GM19238 (cell line): Measurements from ENCODE around the gene TRAF4.
"Not testable (repeated sequence)": the region's sequence is repeated elsewhere in the genome, so short reads cannot be mapped to it uniquely, and the experiment has no call there.

ENCODE experiments used
- DNase-seq: peaks from one replicate; pipeline ENCODE4 v3.0.0; 2011; ENCODE audit warnings: low spot score; ENCODE audit not compliant: insufficient read length

The TRAF4 gene

DNA sequence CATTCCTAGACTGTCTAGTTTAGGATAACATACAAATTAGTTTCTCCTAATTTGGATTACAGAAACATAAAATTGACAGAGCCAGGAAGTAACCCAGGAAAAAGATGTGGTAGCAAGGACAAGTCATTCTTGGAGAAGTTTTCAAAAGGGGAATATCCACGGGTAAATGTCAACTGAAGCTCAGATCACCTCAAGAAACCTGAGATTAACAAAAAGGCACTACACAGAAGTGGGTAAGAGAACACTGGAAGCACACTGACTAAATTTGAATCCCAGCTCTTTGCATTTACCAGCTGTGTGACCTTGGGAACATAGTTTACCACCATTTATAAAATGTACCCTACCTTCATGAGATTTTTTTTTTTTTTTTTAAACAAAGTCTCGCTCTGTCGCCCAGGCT is 39.4 kb downstream of the TRAF4 start:
- no peak for DNase-seq

DNA sequence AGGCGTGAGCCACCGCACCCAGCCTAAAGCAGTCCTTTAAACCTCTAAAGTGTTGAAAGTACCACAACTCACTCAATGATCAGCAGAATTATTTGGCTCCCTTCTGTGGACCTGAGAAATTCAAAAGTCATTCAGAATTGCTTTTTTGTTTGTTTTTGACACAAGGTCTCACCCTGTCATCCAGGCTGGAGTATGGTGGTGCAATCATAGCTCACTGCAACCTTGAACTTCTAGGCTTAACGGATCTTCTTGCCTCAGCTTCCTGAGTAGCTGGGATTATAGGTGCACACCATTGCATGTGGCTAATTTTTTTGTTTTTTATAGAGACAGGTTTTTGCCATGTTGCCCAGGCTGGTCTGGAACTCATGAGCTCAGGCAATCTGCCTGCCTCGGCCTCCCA is 44.3 kb downstream of the TRAF4 start:
- DNase-seq: no peak

DNA sequence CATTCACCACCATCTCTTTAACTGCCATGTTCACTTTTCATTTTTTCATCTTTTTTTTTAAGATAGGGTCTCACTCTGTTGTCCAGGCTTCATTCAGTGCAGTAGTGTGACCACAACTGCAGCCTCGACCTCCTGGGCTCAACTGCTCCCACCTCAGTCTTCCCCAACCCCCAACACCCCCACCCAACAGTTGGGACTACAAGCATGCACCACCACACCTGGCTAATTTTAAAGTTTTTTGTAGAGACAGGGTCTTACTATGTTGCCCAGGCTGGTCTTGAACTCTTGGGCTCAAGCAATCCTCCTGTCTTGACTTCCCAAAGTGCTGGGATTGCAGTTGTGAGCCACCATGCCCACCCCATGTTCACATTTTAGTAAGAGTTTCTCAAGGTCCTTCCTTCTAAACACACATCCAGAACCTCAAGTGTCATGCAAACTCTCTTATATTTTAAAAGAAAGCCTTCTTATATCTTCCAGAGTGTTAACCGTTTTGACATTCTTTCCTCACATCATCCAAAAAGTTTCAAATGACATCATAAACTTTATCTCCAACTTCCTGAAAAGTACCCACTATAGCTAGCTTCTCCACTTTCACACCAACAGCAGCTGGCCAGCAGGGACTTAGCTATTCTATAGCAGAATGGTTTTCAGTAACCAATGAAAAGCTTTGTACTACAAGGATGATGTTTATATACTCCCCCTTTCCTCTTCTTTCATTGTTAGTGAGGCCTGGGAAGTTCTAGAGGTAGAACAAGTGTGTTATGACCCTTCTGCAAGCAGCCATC is 49.3 kb downstream of the TRAF4 start:
- no peak for DNase-seq

DNA sequence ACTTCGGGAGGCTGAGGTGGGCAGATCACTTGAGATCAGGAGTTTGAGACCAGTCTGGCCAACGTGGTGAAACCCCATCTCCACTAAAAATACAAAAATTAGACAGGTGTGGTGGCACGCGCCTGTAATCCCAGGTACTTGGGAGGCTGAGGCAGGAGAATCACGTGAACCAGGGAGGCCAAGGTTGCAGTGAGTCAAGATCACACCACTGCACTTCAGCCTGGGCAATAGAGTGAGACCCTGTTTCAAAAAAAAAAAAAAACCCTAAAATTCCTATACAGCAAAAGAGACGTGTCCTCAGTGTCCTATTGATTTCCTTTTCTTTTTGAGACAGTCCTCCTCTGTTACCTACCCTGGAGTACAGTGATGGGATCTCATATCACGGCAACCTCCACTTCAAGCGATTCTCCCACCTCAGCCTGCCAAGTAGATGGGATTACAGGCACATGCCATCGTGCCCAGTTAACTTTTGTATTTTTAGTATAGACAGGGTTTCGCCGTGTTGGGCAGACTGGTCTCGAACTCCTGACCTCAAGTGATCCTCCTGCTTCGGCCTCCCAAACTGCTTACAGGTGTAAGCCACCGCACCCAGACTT is 51.1 kb downstream of the TRAF4 start:
- DNase-seq: not testable (repeated sequence)

DNA sequence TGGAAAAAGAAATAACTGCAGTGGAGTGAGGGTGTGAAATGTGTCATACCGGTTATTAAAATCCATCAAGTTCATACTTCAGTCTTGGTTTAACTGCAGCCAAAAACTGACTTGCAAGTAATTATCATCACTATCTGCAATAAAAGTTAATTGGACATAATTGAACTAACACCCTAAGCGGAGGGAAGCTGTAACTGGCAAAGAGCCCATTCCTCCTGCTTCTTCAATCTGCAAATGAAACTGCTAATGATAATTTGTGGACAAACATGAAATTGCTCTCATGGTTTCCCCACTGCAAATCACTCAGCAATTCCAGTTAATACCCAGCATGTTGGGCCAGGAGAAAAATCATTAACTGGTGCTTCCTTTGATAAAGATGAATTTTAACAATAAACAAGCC is 52.3 kb downstream of the TRAF4 start:
- no peak for DNase-seq
